Measurements from ENCODE around the gene SEC24B.
"Not testable (repeated sequence)": the region's sequence is repeated elsewhere in the genome, so short reads cannot be mapped to it uniquely, and the experiment has no call there.

DNA sequence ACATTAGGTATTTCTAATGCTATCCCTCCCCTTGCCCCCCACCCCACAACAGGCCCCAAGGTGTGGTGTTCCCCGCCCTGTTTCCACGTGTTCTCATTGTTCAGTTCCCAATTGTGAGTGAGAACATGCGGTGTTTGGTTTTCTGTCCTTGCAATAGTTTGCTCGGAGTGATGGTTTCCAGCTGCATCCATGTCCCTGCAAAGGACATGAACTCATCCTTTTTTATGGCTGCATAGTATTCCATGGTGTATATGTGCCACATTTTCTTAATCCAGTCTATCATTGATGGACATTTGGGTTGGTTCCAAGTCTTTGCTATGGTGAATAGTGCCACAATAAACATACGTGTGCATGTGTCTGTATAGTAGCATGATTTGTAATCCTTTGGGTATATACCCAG, 146.4 kb downstream of the SEC24B start:
- TF ChIP-seq CTCF (conservative IDR thresholded peaks at IDR 0.05 in 1 of 2, IDR thresholded peaks at IDR 0.05 in 1 of 2; ENCODE audit: extremely low read depth in 1 of 2, insufficient read depth in 1 of 2, low read depth in 1 of 2, low read length in 2 of 2); EZH2 (IDR thresholded peaks at IDR 0.05; ENCODE audit: borderline replicate concordance, low read length): not testable (repeated sequence)
